ENCODE measurements around the gene FAM3D.

The FAM3D gene

GRCh38 chr3:58609990-58610389 lies 56.6 kb downstream of the FAM3D start:
- DNase-seq (ENCODE audit: low read depth, low spot score), result no peak
- no peak overlapping the region for H3K4me3 ChIP-seq
- TF ChIP-seq EZH2 (IDR thresholded peaks at IDR 0.05) (no peak), FOXP2 (optimal IDR thresholded peaks at IDR 0.05; ENCODE audit: control extremely low read depth, extremely low read length, insufficient read depth) (no peak), POLR2AphosphoS5 (IDR thresholded peaks at IDR 0.05; ENCODE audit: borderline replicate concordance, low read depth, low read length) (no peak)
- H3K36me3 ChIP-seq (ENCODE audit: insufficient read depth, low read length), result no peaks in the 10 kb centered on the region
- H3K9ac ChIP-seq (ENCODE audit: insufficient read length), result no peak overlapping the region
- no peaks in the 10 kb centered on the region for H3K9me3 ChIP-seq (ENCODE audit: low read depth, low read length)
- H3K27ac ChIP-seq, result no peak overlapping the region

GRCh38 chr3:58608648-58609047 lies 57.9 kb downstream of the FAM3D start:
- H3K36me3 ChIP-seq (ENCODE audit: insufficient read depth, low read length), result no peaks in the 10 kb centered on the region
- no peak overlapping the region for H3K4me3 ChIP-seq
- TF ChIP-seq POLR2AphosphoS5 (IDR thresholded peaks at IDR 0.05; ENCODE audit: borderline replicate concordance, low read depth, low read length), result no peak
- no peak overlapping the region for H3K9ac ChIP-seq (ENCODE audit: insufficient read length)
- H3K27ac ChIP-seq, result no peak overlapping the region
- no peaks in the 10 kb centered on the region for H3K9me3 ChIP-seq (ENCODE audit: low read depth, low read length)
- no peak for DNase-seq (ENCODE audit: low read depth, low spot score)

- DNase-seq (ENCODE audit: low read depth, low spot score), result no peak
- no peak overlapping the region for H3K9ac ChIP-seq (ENCODE audit: insufficient read length)
- TF ChIP-seq POLR2AphosphoS5 (IDR thresholded peaks at IDR 0.05; ENCODE audit: borderline replicate concordance, low read depth, low read length) (no peak), EZH2 (IDR thresholded peaks at IDR 0.05) (no peak), FOXP2 (optimal IDR thresholded peaks at IDR 0.05; ENCODE audit: control extremely low read depth, extremely low read length, insufficient read depth) (no peak)
- no peak overlapping the region for H3K27ac ChIP-seq
- H3K4me3 ChIP-seq, result no peak overlapping the region
- no peaks in the 10 kb centered on the region for H3K36me3 ChIP-seq (ENCODE audit: insufficient read depth, low read length)
- no peaks in the 10 kb centered on the region for H3K9me3 ChIP-seq (ENCODE audit: low read depth, low read length)
Measured at GRCh38 chr3:58607816-58608215, 58.8 kb downstream of the FAM3D start.

GRCh38 chr3:58606693-58607092 lies 59.9 kb downstream of the FAM3D start:
- H3K27ac ChIP-seq, result no peak overlapping the region
- H3K36me3 ChIP-seq (ENCODE audit: insufficient read depth, low read length), result no peaks in the 10 kb centered on the region
- DNase-seq (ENCODE audit: low read depth, low spot score), result no peak
- H3K4me3 ChIP-seq, result no peak overlapping the region
- no peak overlapping the region for H3K9ac ChIP-seq (ENCODE audit: insufficient read length)
- H3K9me3 ChIP-seq (ENCODE audit: low read depth, low read length), result no peaks in the 10 kb centered on the region
- TF ChIP-seq FOXP2 (optimal IDR thresholded peaks at IDR 0.05; ENCODE audit: control extremely low read depth, extremely low read length, insufficient read depth) (no peak), POLR2AphosphoS5 (IDR thresholded peaks at IDR 0.05; ENCODE audit: borderline replicate concordance, low read depth, low read length) (no peak), EZH2 (IDR thresholded peaks at IDR 0.05) (no peak)

GRCh38 chr3:58604031-58604430 lies 62.5 kb downstream of the FAM3D start:
- Histone ChIP-seq H3K4me3 (no peak overlapping the region), H3K27ac (no peak overlapping the region), H3K9ac (ENCODE audit: insufficient read length) (no peak overlapping the region), H3K36me3 (ENCODE audit: insufficient read depth, low read length) (no peaks in the 10 kb centered on the region), H3K9me3 (ENCODE audit: low read depth, low read length) (no peaks in the 10 kb centered on the region)
- no peak for DNase-seq (ENCODE audit: low read depth, low spot score)
- no peak for TF ChIP-seq POLR2AphosphoS5 (IDR thresholded peaks at IDR 0.05; ENCODE audit: borderline replicate concordance, low read depth, low read length)
- no peak for TF ChIP-seq EZH2 (IDR thresholded peaks at IDR 0.05)
- no peak for TF ChIP-seq FOXP2 (optimal IDR thresholded peaks at IDR 0.05; ENCODE audit: control extremely low read depth, extremely low read length, insufficient read depth)

GRCh38 chr3:58603606-58604005 lies 63.0 kb downstream of the FAM3D start:
- no peak overlapping the region for H3K27ac ChIP-seq
- no peak for DNase-seq (ENCODE audit: low read depth, low spot score)
- TF ChIP-seq EZH2 (IDR thresholded peaks at IDR 0.05), result no peak
- H3K9me3 ChIP-seq (ENCODE audit: low read depth, low read length), result no peaks in the 10 kb centered on the region
- H3K4me3 ChIP-seq, result no peak overlapping the region
- H3K9ac ChIP-seq (ENCODE audit: insufficient read length), result no peak overlapping the region
- H3K36me3 ChIP-seq (ENCODE audit: insufficient read depth, low read length), result no peaks in the 10 kb centered on the region

- TF ChIP-seq FOXP2 (optimal IDR thresholded peaks at IDR 0.05; ENCODE audit: control extremely low read depth, extremely low read length, insufficient read depth), result no peak
- Histone ChIP-seq H3K9me3 (ENCODE audit: low read depth, low read length) (no peaks in the 10 kb centered on the region), H3K36me3 (ENCODE audit: insufficient read depth, low read length) (no peaks in the 10 kb centered on the region), H3K4me3 (no peak overlapping the region), H3K9ac (ENCODE audit: insufficient read length) (no peak overlapping the region), H3K27ac (no peak overlapping the region)
- no peak for DNase-seq (ENCODE audit: low read depth, low spot score)
Measured at GRCh38 chr3:58597770-58598310, 68.7 kb downstream of the FAM3D start.

GRCh38 chr3:58596834-58597518 lies 69.6 kb downstream of the FAM3D start:
- Histone ChIP-seq H3K4me3 (no peak overlapping the region), H3K36me3 (ENCODE audit: insufficient read depth, low read length) (no peaks in the 10 kb centered on the region), H3K9ac (ENCODE audit: insufficient read length) (no peak overlapping the region), H3K9me3 (ENCODE audit: low read depth, low read length) (no peaks in the 10 kb centered on the region), H3K27ac (no peak overlapping the region)
- no peak for TF ChIP-seq POLR2AphosphoS5 (IDR thresholded peaks at IDR 0.05; ENCODE audit: borderline replicate concordance, low read depth, low read length)
- TF ChIP-seq EZH2 (IDR thresholded peaks at IDR 0.05), result no peak
- no peak for TF ChIP-seq FOXP2 (optimal IDR thresholded peaks at IDR 0.05; ENCODE audit: control extremely low read depth, extremely low read length, insufficient read depth)
- no peak for DNase-seq (ENCODE audit: low read depth, low spot score)

GRCh38 chr3:58594117-58594516 lies 72.5 kb downstream of the FAM3D start:
- TF ChIP-seq EZH2 (IDR thresholded peaks at IDR 0.05) (no peak), FOXP2 (optimal IDR thresholded peaks at IDR 0.05; ENCODE audit: control extremely low read depth, extremely low read length, insufficient read depth) (no peak), POLR2AphosphoS5 (IDR thresholded peaks at IDR 0.05; ENCODE audit: borderline replicate concordance, low read depth, low read length) (no peak)
- DNase-seq (ENCODE audit: low read depth, low spot score), result no peak
- no peaks in the 10 kb centered on the region for H3K36me3 ChIP-seq (ENCODE audit: insufficient read depth, low read length)
- no peak overlapping the region for H3K27ac ChIP-seq
- no peak overlapping the region for H3K4me3 ChIP-seq
- no peaks in the 10 kb centered on the region for H3K9me3 ChIP-seq (ENCODE audit: low read depth, low read length)
- H3K9ac ChIP-seq (ENCODE audit: insufficient read length), result no peak overlapping the region

Data from SK-N-MC (cell line).